GM10266 (cell line): ENCODE data around the gene FOXD4L1.
"Not testable (repeated sequence)": the region's sequence is repeated elsewhere in the genome, so short reads cannot be mapped to it uniquely, and the experiment has no call there.

Experiments used
- DNase-seq: peaks from one replicate; pipeline ENCODE4 v3.0.0; 2012; ENCODE audit errors: extremely low spot score

FOXD4L1 gene

GRCh38 chr2:113524986-113525385 is 26.5 kb downstream of the FOXD4L1 start:
- DNase-seq = not testable (repeated sequence)

GRCh38 chr2:113527350-113528045 is 29.0 kb downstream of the FOXD4L1 start:
- not testable (repeated sequence) for DNase-seq

GRCh38 chr2:113528126-113528525 is 29.7 kb downstream of the FOXD4L1 start:
- not testable (repeated sequence) for DNase-seq

GRCh38 chr2:113528904-113529303 is 30.4 kb downstream of the FOXD4L1 start:
- not testable (repeated sequence) for DNase-seq

GRCh38 chr2:113532991-113533390 is 34.5 kb downstream of the FOXD4L1 start:
- not testable (repeated sequence) for DNase-seq

GRCh38 chr2:113536573-113536972 is 38.1 kb downstream of the FOXD4L1 start:
- not testable (repeated sequence) for DNase-seq

- DNase-seq = not testable (repeated sequence)
Observed at GRCh38 chr2:113540834-113541203, 42.4 kb downstream of the FOXD4L1 start.

GRCh38 chr2:113541204-113541975 is 42.9 kb downstream of the FOXD4L1 start:
- DNase-seq = not testable (repeated sequence)

- not testable (repeated sequence) for DNase-seq
Observed at GRCh38 chr2:113541976-113542485, 43.6 kb downstream of the FOXD4L1 start.

GRCh38 chr2:113542529-113542928 is 44.1 kb downstream of the FOXD4L1 start:
- DNase-seq = not testable (repeated sequence)
